Limb (tissue), 2 donors: Measurements from ENCODE around the gene KATNB1.
A peak's percentile ranks its signal among the peaks of the same experiment; 100 is the strongest.
"Not testable (repeated sequence)": the region's sequence is repeated elsewhere in the genome, so short reads cannot be mapped to it uniquely, and the experiment has no call there.

ENCODE experiments used
- DNase-seq, 2 donors: peaks; one replicate each; pipeline ENCODE4 v3.0.0-alpha.2; 2016; ENCODE audit errors: extremely low spot score in 2 of 2

The KATNB1 gene

GRCh38 chr16:57791195-57791892, 55.8 kb downstream of the KATNB1 start:
- no peak for DNase-seq

GRCh38 chr16:57791893-57792461, 56.4 kb downstream of the KATNB1 start:
- DNase-seq = no peak

- DNase-seq = no peak
Observed at GRCh38 chr16:57794849-57795430, 59.4 kb downstream of the KATNB1 start.

- DNase-seq = no peak
Observed at GRCh38 chr16:57795431-57795878, 59.9 kb downstream of the KATNB1 start.

- not testable (repeated sequence) for DNase-seq
Observed at GRCh38 chr16:57796014-57796413, 60.4 kb downstream of the KATNB1 start.

- DNase-seq = no peak
Observed at GRCh38 chr16:57797216-57797525, 61.6 kb downstream of the KATNB1 start.

- no peak for DNase-seq
Observed at GRCh38 chr16:57797526-57798266, 62.1 kb downstream of the KATNB1 start.

GRCh38 chr16:57798267-57798810, 62.8 kb downstream of the KATNB1 start:
- DNase-seq = no peak

GRCh38 chr16:57798953-57799599, 63.5 kb downstream of the KATNB1 start:
- no peak for DNase-seq

- DNase-seq = no peak
Observed at GRCh38 chr16:57799600-57800199, 64.1 kb downstream of the KATNB1 start.

- no peak for DNase-seq
Observed at GRCh38 chr16:57800200-57801097, 64.9 kb downstream of the KATNB1 start.

GRCh38 chr16:57801098-57801808, 65.7 kb downstream of the KATNB1 start:
- no peak for DNase-seq

- DNase-seq = peak in 1 of 2 donors; percentile 69
Observed at GRCh38 chr16:57801809-57802340, 66.3 kb downstream of the KATNB1 start.

- DNase-seq = peak; percentile 79 to 90
Observed at GRCh38 chr16:57802341-57803133, 67.0 kb downstream of the KATNB1 start, which contains the start of gene KIFC3. KIFC3 (minus strand) TSS chr16:57802491; CDS start chr16:57798243, 4,248 bp downstream.

- no peak for DNase-seq
Observed at GRCh38 chr16:57803134-57803990, 67.8 kb downstream of the KATNB1 start.

GRCh38 chr16:57804111-57804837, 68.7 kb downstream of the KATNB1 start:
- DNase-seq = no peak

GRCh38 chr16:57805176-57805575, 69.6 kb downstream of the KATNB1 start:
- DNase-seq = no peak
